Measurements from ENCODE around the gene ITGA5. TPM values are rescaled to one million over a fixed set of nuclear protein-coding genes. Genes with fewer than 3 reads are reported as not detected.

ITGA5 gene
- total RNA-seq, 1 experiment from 2014 or later = 12.2 TPM

DNA sequence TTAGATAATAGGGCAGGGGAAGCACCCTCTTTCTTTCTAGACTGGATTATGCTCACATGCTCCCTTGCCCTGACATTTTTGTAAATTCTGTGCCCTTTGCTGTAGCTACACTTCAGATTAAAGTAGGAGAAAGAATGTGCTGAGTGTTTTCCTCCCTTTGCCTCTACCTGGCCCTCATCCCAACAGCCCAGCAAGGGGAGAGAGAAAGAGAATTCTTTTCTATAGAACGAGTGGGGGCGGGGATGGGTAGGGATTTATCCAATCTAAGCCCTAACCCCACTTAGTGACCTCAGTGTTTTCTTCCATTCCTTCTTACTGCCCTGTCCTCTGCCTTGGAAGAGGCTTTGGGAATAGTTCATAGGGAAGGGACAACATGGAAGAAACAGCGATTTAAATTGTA lies 68.3 kb downstream of the ITGA5 start:
- no peak overlapping the region for H2BK5ac ChIP-seq (ENCODE audit: insufficient read length, low read length)
- H2AK5ac ChIP-seq (ENCODE audit: insufficient read length, low read length) = no peak overlapping the region
- no peak overlapping the region for H3K4ac ChIP-seq (ENCODE audit: low read depth, low read length)
- Mint-ChIP-seq H3K27me3 (ENCODE audit: low read depth) (peaks cover 24% of the 10 kb centered on the region), H3K4me3 (peak overlapping the region in 1 of 2 experiments; percentile 88; a peak in 2 of 5 replicates), H3K27ac (peak overlapping the region in 1 of 3 experiments; percentile 65; a peak in 3 of 7 replicates), H3K36me3 (ENCODE audit: insufficient read depth in 1 of 3, low read depth in 3 of 3) (peaks cover 24 to 44% (median 37%) of the 10 kb centered on the region in 3 experiments; a peak in 6 of 7 replicates), H3K4me1 (peaks cover 49 to 55% of the 10 kb centered on the region in 2 experiments), H3K9me3 (no peaks in the 10 kb centered on the region)
- no peak overlapping the region for H2AFZ ChIP-seq (ENCODE audit: low read length)
- no peak overlapping the region for H4K8ac ChIP-seq (replicated peaks; ENCODE audit: insufficient read length, low read depth, low read length)
- no peak overlapping the region for H3K23ac ChIP-seq (ENCODE audit: insufficient read length, low read depth, low read length)
- peaks cover 8% of the 10 kb centered on the region for H3K23me2 ChIP-seq (ENCODE audit: insufficient read length, low read depth, low read length, poor library complexity, severe bottlenecking)
- TF ChIP-seq, protein P1, sequence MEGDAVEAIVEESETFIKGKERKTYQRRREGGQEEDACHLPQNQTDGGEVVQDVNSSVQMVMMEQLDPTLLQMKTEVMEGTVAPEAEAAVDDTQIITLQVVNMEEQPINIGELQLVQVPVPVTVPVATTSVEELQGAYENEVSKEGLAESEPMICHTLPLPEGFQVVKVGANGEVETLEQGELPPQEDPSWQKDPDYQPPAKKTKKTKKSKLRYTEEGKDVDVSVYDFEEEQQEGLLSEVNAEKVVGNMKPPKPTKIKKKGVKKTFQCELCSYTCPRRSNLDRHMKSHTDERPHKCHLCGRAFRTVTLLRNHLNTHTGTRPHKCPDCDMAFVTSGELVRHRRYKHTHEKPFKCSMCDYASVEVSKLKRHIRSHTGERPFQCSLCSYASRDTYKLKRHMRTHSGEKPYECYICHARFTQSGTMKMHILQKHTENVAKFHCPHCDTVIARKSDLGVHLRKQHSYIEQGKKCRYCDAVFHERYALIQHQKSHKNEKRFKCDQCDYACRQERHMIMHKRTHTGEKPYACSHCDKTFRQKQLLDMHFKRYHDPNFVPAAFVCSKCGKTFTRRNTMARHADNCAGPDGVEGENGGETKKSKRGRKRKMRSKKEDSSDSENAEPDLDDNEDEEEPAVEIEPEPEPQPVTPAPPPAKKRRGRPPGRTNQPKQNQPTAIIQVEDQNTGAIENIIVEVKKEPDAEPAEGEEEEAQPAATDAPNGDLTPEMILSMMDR (conservative IDR thresholded peaks at IDR 0.05) = no peak
- H3K79me1 ChIP-seq (ENCODE audit: insufficient read depth, low read depth, low read length, poor library complexity, severe bottlenecking) = no peaks in the 10 kb centered on the region
- no peak for DNase-seq
- no peak overlapping the region for H4K5ac ChIP-seq (ENCODE audit: insufficient read length, low read depth, low read length)
- H3K4me2 ChIP-seq (ENCODE audit: insufficient read depth, insufficient read length, low read length) = no peak overlapping the region
- H3K27me3 ChIP-seq (ENCODE audit: insufficient read depth, low read length) = no peaks in the 10 kb centered on the region
- H2BK20ac ChIP-seq (ENCODE audit: low read depth, low read length, poor library complexity, severe bottlenecking) = no peak overlapping the region
- H3K14ac ChIP-seq (ENCODE audit: insufficient read depth, low read length) = no peak overlapping the region
- H2BK120ac ChIP-seq (ENCODE audit: low read depth, low read length, poor library complexity, severe bottlenecking) = no peak overlapping the region
- no peak overlapping the region for H3K27ac ChIP-seq (ENCODE audit: insufficient read length, low read depth, low read length)
- H4K20me1 ChIP-seq (ENCODE audit: control insufficient read depth, insufficient read depth, insufficient read length) = no peaks in the 10 kb centered on the region
- H3K9ac ChIP-seq (ENCODE audit: extremely low read depth, insufficient read length, low read length) = no peak overlapping the region
- WGBS (ENCODE audit: extremely low coverage, insufficient read length, low lambda C conversion rate) = no CpG with 5 or more reads among the region's 3 CpGs
- peaks cover 17% of the 10 kb centered on the region for H3K4me1 ChIP-seq (ENCODE audit: insufficient read depth, low read length)
- no peak overlapping the region for H3T11ph ChIP-seq (ENCODE audit: low read length)
- H3K18ac ChIP-seq (ENCODE audit: insufficient read length, low read depth, low read length) = no peak overlapping the region
- no peak overlapping the region for H2BK12ac ChIP-seq (ENCODE audit: insufficient read length, low read depth, low read length)
- no peak overlapping the region for H3K56ac ChIP-seq (ENCODE audit: insufficient read length, low read depth, low read length)
- H3K9me3 ChIP-seq (ENCODE audit: control insufficient read depth, low read depth, low read length) = no peaks in the 10 kb centered on the region
- no peak overlapping the region for H2BK15ac ChIP-seq (ENCODE audit: low read depth, low read length)
- no peaks in the 10 kb centered on the region for H3K79me2 ChIP-seq (ENCODE audit: insufficient read depth, low read length)
- H4K91ac ChIP-seq (ENCODE audit: insufficient read length, low read depth, low read length) = no peak overlapping the region
